MCF 10A (cell line): ENCODE measurements around the gene CCDC12. TPM values are rescaled to one million over a fixed set of nuclear protein-coding genes. Genes with fewer than 3 reads are reported as not detected.

Experiments used
- BruUV-seq: library from RNA; stranded (reverse); fragments of 400-500 nt; replicated peaks from 2 replicates; lab custom pipeline; 2021; lab: Mats Ljungman, UMichigan
- CTCF ChIA-PET: fragments of 300-600 bp; sonication (Branson Sonifier 250); formaldehyde crosslinking; extraction: SDS; loops from one replicate; lab custom pipeline; 2021; ENCODE audit warnings: antibody characterized with exemption, inconsistent platforms; lab: Yijun Ruan, JAX
- POLR2A ChIA-PET: fragments of 300-600, 350-650 bp; sonication (Branson Sonifier 250); formaldehyde crosslinking; extraction: SDS; loops from one replicate; lab custom pipeline; 2020; ENCODE audit warnings: antibody characterized with exemption, inconsistent platforms; lab: Yijun Ruan, JAX
- DNase-seq: peaks from one replicate; pipeline ENCODE4 v3.0.0-alpha.2; 2018; ENCODE audit not compliant: unreplicated experiment
- H3K27ac Mint-ChIP-seq: one replicate; pipeline ENCODE4 v1.8.0; 2022; ENCODE audit warnings: mild to moderate bottlenecking, low read depth, mixed read lengths; ENCODE audit not compliant: unreplicated experiment
- H3K27me3 Mint-ChIP-seq: one replicate; pipeline ENCODE4 v1.8.0; 2022; ENCODE audit warnings: mixed read lengths; ENCODE audit not compliant: insufficient read depth, unreplicated experiment
- H3K36me3 Mint-ChIP-seq: one replicate; pipeline ENCODE4 v1.8.0; 2022; ENCODE audit warnings: mild to moderate bottlenecking, moderate library complexity, mixed read lengths; ENCODE audit not compliant: insufficient read depth, unreplicated experiment
- H3K4me1 Mint-ChIP-seq: one replicate; pipeline ENCODE4 v1.8.0; 2022; ENCODE audit warnings: mixed read lengths; ENCODE audit not compliant: insufficient read depth, unreplicated experiment
- H3K4me3 Mint-ChIP-seq: one replicate; pipeline ENCODE4 v1.8.0; 2022; ENCODE audit warnings: mild to moderate bottlenecking, moderate library complexity, mixed read lengths; ENCODE audit not compliant: unreplicated experiment
- H3K9me3 Mint-ChIP-seq: one replicate; pipeline ENCODE4 v1.8.0; 2022; ENCODE audit warnings: mixed read lengths; ENCODE audit not compliant: unreplicated experiment
- CTCF ChIP-seq: fragments of 200-600 bp; IDR thresholded peaks from one replicate; pipeline ENCODE4 v1.8.0; 2022; ENCODE audit warnings: antibody characterized with exemption, mild to moderate bottlenecking; ENCODE audit not compliant: unreplicated experiment
- intact Hi-C: fragments of 100-400 bp; cut with micrococcal nuclease; formaldehyde crosslinking; loops from 2 replicates; pipeline ENCODE4 v1.14.1; 2022
- total RNA-seq: library from RNA; stranded (reverse); gene quantifications from 2 replicates; pipeline ENCODE4 v1.2.3, GENCODE V29; 2022

Gene CCDC12
- total RNA-seq, 1 experiment from 2014 or later = 45.9 TPM

- Mint-ChIP-seq H3K9me3 (no peaks in the 10 kb centered on the region), H3K27ac (no peak overlapping the region), H3K36me3 (peaks cover 38% of the 10 kb centered on the region), H3K4me3 (no peak overlapping the region), H3K4me1 (no peaks in the 10 kb centered on the region), H3K27me3 (no peaks in the 10 kb centered on the region)
- DNase-seq = no peak
- intact Hi-C loops = no loop called here
- no peak for TF ChIP-seq CTCF
- CTCF ChIA-PET = interaction anchor here (0.6 to 1.1 kb wide), 2 partner anchors 12 to 136 kb away, joined by 3 to 5 read pairs; no protein-coding TSS in a partner anchor
- no TSS peak for BruUV-seq
- POLR2A ChIA-PET = interaction anchor here (0.9 to 1.2 kb wide), 2 partner anchors 31 to 153 kb away, joined by 3 read pairs; partner anchors contain the start of gene NBEAL2
Measured at GRCh38 chr3:47010111-47010712, 33.7 kb upstream of the CCDC12 start.

- ChIA-PET POLR2A (no interaction called here), CTCF (interaction anchor here (1.1 kb wide), 1 partner anchor 11 kb away, joined by 3 read pairs; no protein-coding TSS in a partner anchor)
- H3K27me3 Mint-ChIP-seq = no peaks in the 10 kb centered on the region
Measured at GRCh38 chr3:47009225-47010110, 32.9 kb upstream of the CCDC12 start.

GRCh38 chr3:47008851-47009224 lies 32.3 kb upstream of the CCDC12 start:
- Mint-ChIP-seq H3K4me1 (no peaks in the 10 kb centered on the region), H3K9me3 (no peaks in the 10 kb centered on the region), H3K4me3 (no peak overlapping the region), H3K27ac (no peak overlapping the region), H3K27me3 (no peaks in the 10 kb centered on the region), H3K36me3 (peaks cover 31% of the 10 kb centered on the region)
- POLR2A ChIA-PET = no interaction called here
- CTCF ChIA-PET = interaction anchor here (1.1 to 1.4 kb wide), 2 partner anchors 10 to 11 kb away, joined by 3 read pairs; no protein-coding TSS in a partner anchor
- BruUV-seq = no TSS peak
- intact Hi-C loops = no loop called here
- no peak for TF ChIP-seq CTCF
- no peak for DNase-seq

More at GRCh38 chr3:47009225-47010110, 32.9 kb upstream of the CCDC12 start:
- no TSS peak for BruUV-seq
- intact Hi-C loops = no loop called here
- DNase-seq = no peak
- no peaks in the 10 kb centered on the region for H3K4me1 Mint-ChIP-seq
- no peak for TF ChIP-seq CTCF
- H3K4me3 Mint-ChIP-seq = no peak overlapping the region
- H3K9me3 Mint-ChIP-seq = no peaks in the 10 kb centered on the region
- no peak overlapping the region for H3K27ac Mint-ChIP-seq
- H3K36me3 Mint-ChIP-seq = peaks cover 30% of the 10 kb centered on the region

GRCh38 chr3:47008234-47008796 lies 31.8 kb upstream of the CCDC12 start:
- H3K27ac Mint-ChIP-seq = no peak overlapping the region
- POLR2A ChIA-PET = no interaction called here

More at GRCh38 chr3:47008234-47008796, 31.8 kb upstream of the CCDC12 start:
- no peak for DNase-seq
- no peaks in the 10 kb centered on the region for H3K4me1 Mint-ChIP-seq
- H3K36me3 Mint-ChIP-seq = peaks cover 31% of the 10 kb centered on the region
- no peak overlapping the region for H3K4me3 Mint-ChIP-seq
- no TSS peak for BruUV-seq
- no peak for TF ChIP-seq CTCF
- intact Hi-C loops = no loop called here
- CTCF ChIA-PET = interaction anchor here (1.4 kb wide), 1 partner anchor 10 kb away, joined by 3 read pairs; no protein-coding TSS in a partner anchor
- H3K9me3 Mint-ChIP-seq = no peaks in the 10 kb centered on the region
- H3K27me3 Mint-ChIP-seq = no peaks in the 10 kb centered on the region
